ENCODE measurements around the gene DPYSL4. TPM values are rescaled to one million over a fixed set of nuclear protein-coding genes. Genes with fewer than 3 reads are reported as not detected.

DPYSL4 gene
- total and polyA plus RNA-seq, 12 donors = 2.4 to 78.9 (median 30.6) TPM

GRCh38 chr10:132138596-132138995, 48.2 kb upstream of the DPYSL4 start:
- 83 to 84% methylated on average over 12 of the region's 12 CpGs for whole genome bisulfite sequencing, 2 donors
- intact Hi-C loops (cut with DNase I) = loop anchor here in 2 of 10 donors (5.0 to 10.0 kb wide), 2 partner anchors 96 to 104 kb away; no protein-coding TSS in a partner anchor
- Histone ChIP-seq H3K4me1 (peaks cover 0 to 12% (median 3%) of the 10 kb centered on the region in 9 donors), H3K9me3 (no peaks in the 10 kb centered on the region), H3K27ac (no peak overlapping the region), H3K4me3 (no peak overlapping the region), H3K36me3 (peaks cover 0 to 7% (median 0%) of the 10 kb centered on the region in 9 donors), H3K27me3 (peaks cover 0 to 11% (median 6%) of the 10 kb centered on the region in 7 donors)
- TF ChIP-seq CTCF (IDR thresholded peaks at IDR 0.05) = no peak
- DNase-seq (peak in 1 of 2 donors; percentile 2), ATAC-seq (no peak)

GRCh38 chr10:132139526-132139925, 47.2 kb upstream of the DPYSL4 start:
- WGBS, 2 donors = 73 to 75% methylated on average over 10 of the region's 10 CpGs
- peak in 1 of 2 donors; percentile 4 for DNase-seq

DNA sequence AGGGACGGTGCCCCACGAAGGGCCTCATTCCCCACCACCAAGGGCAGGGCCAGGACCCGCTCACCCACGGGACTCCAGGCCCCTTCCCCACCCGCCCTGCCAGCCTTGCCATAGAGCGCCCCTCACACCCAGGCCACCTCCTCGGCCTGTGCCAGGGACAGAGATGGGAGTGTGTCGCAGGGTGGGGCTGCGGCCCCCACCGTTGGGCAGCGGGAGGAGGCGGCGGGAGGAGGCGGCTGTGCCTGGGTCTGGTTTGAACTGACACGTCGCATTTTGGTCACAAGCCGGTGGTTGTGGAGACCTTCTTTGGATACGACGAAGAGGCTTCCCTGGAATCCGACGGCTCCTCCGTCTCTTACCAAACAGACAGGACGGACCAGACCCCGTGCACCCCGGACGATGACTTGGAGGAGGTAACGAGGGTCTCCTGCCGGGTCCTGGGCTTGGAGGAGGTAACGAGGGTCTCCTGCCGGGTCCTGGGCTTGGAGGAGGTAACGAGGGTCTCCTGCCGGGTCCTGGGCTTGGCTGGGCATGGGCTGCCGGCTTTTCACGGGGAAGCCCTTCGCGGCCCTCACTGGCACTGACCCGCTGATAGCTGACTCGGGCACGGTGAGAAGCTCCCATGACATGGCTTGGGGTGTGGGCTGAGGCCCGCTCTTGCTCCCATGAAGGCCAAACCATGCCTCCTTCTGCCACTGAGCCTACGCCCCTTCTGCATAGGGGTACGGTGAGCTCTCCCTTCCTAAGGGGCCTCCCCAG, 46.4 kb upstream of the DPYSL4 start:
- Histone ChIP-seq H3K4me3 (no peak overlapping the region), H3K27me3 (peaks cover 0 to 14% (median 6%) of the 10 kb centered on the region in 7 donors), H3K4me1 (peaks cover 0 to 12% (median 3%) of the 10 kb centered on the region in 9 donors), H3K36me3 (peaks cover 0 to 7% (median 0%) of the 10 kb centered on the region in 9 donors), H3K9me3 (no peaks in the 10 kb centered on the region), H3K27ac (no peak overlapping the region)
- no peak for TF ChIP-seq CTCF (IDR thresholded peaks at IDR 0.05)
- no peak for ATAC-seq
- intact Hi-C loops (cut with DNase I) = loop anchor here (5.0 to 10.0 kb wide), 7 partner anchors 103 to 256 kb away; no protein-coding TSS in a partner anchor
- DNase-seq = peak in 1 of 2 donors; percentile 8
- WGBS, 2 donors = 91 to 92% methylated on average over 42 of the region's 42 CpGs

More at GRCh38 chr10:132139526-132139925, 47.2 kb upstream of the DPYSL4 start:
- no peak for ATAC-seq
- H3K27ac ChIP-seq = no peak overlapping the region
- no peaks in the 10 kb centered on the region for H3K9me3 ChIP-seq
- no peak overlapping the region for H3K4me3 ChIP-seq
- intact Hi-C loops (cut with DNase I) = loop anchor here in 2 of 10 donors (5.0 to 10.0 kb wide), 2 partner anchors 97 to 105 kb away; no protein-coding TSS in a partner anchor
- H3K36me3 ChIP-seq = peaks cover 0 to 7% (median 0%) of the 10 kb centered on the region in 9 donors
- peaks cover 0 to 14% (median 6%) of the 10 kb centered on the region in 7 donors for H3K27me3 ChIP-seq
- H3K4me1 ChIP-seq = peaks cover 0 to 12% (median 3%) of the 10 kb centered on the region in 9 donors
- TF ChIP-seq CTCF (IDR thresholded peaks at IDR 0.05) = no peak

- H3K27ac ChIP-seq = no peak overlapping the region
- WGBS, 2 donors = 88 to 94% methylated on average over 7 of the region's 7 CpGs
- ATAC-seq = no peak
- no peaks in the 10 kb centered on the region for H3K9me3 ChIP-seq
- peaks cover 0 to 7% (median 0%) of the 10 kb centered on the region in 9 donors for H3K36me3 ChIP-seq
- intact Hi-C loops (cut with DNase I) = loop anchor here (5.0 to 10.0 kb wide), 7 partner anchors 104 to 256 kb away; no protein-coding TSS in a partner anchor
- TF ChIP-seq CTCF (IDR thresholded peaks at IDR 0.05) = no peak
- H3K4me1 ChIP-seq = peaks cover 0 to 12% (median 3%) of the 10 kb centered on the region in 9 donors
- DNase-seq = peak in 1 of 2 donors; percentile 6
- H3K4me3 ChIP-seq = no peak overlapping the region
- peaks cover 0 to 14% (median 6%) of the 10 kb centered on the region in 7 donors for H3K27me3 ChIP-seq
Measured at GRCh38 chr10:132141076-132141475, 45.7 kb upstream of the DPYSL4 start.
